IMR-90 (cell line): Measurements from ENCODE around the gene CCNK. TPM values are rescaled to one million over a fixed set of nuclear protein-coding genes. Genes with fewer than 3 reads are reported as not detected.

Experiments
- ATAC-seq: fragments of 200-7000 bp; cut with Tn5 transposase; 2 replicates; pipeline ENCODE4 v1.9.1; 2020; ENCODE audit warnings: low read depth, mild to moderate bottlenecking, moderate library complexity
- BruUV-seq: library from RNA; stranded (reverse); fragments of 400-500 nt; replicated peaks from 2 replicates; lab custom pipeline; 2021; lab: Mats Ljungman, UMichigan
- CTCF ChIA-PET: fragments of 300-600 bp; formaldehyde crosslinking; extraction: SDS; loops from one replicate; lab custom pipeline; 2021; ENCODE audit warnings: antibody characterized with exemption; lab: Yijun Ruan, JAX
- POLR2A ChIA-PET: fragments of 300-600 bp; sonication (Branson Sonifier 250); formaldehyde crosslinking; loops from one replicate; lab custom pipeline; 2022; ENCODE audit warnings: antibody characterized with exemption; ENCODE audit not compliant: unreplicated experiment; lab: Charles Lee
- DNase-seq: peaks from one replicate; pipeline ENCODE4 v3.0.0; 2013
- H2AFZ ChIP-seq: replicated peaks from 2 replicates; pipeline ENCODE3; 2013; ENCODE audit warnings: low read length, mild to moderate bottlenecking; ENCODE audit not compliant: poor library complexity
- H2AK5ac ChIP-seq: 2 replicates; pipeline ENCODE4 v1.6.1; 2013; ENCODE audit warnings: low read depth, low read length, inconsistent platforms
- H2AK9ac ChIP-seq: replicated peaks from 2 replicates; pipeline ENCODE3; 2013; ENCODE audit warnings: mild to moderate bottlenecking, low read depth, low read length, moderate library complexity; ENCODE audit not compliant: poor library complexity
- H2BK120ac ChIP-seq: 2 replicates; pipeline ENCODE4 v1.6.1; 2013; ENCODE audit warnings: low read depth, low read length, inconsistent platforms
- H2BK15ac ChIP-seq: 3 replicates; pipeline ENCODE4 v1.6.1; 2013; ENCODE audit warnings: low read depth, low read length, inconsistent platforms
- H2BK20ac ChIP-seq: 2 replicates; pipeline ENCODE4 v1.6.1; 2013; ENCODE audit warnings: low read depth, mild to moderate bottlenecking, inconsistent platforms, low read length, moderate library complexity
- H2BK5ac ChIP-seq: 2 replicates; pipeline ENCODE4 v1.6.1; 2013; ENCODE audit warnings: mild to moderate bottlenecking, low read depth, low read length, inconsistent platforms; ENCODE audit not compliant: poor library complexity, severe bottlenecking
- H3K14ac ChIP-seq: replicated peaks from 2 replicates; pipeline ENCODE4 v1.6.1; 2013; ENCODE audit warnings: low read depth, low read length, inconsistent platforms
- H3K18ac ChIP-seq: 2 replicates; pipeline ENCODE4 v1.6.1; 2013; ENCODE audit warnings: low read depth, low read length, control low read depth
- H3K23ac ChIP-seq: 2 replicates; pipeline ENCODE4 v1.6.1; 2013; ENCODE audit warnings: low read depth, low read length, inconsistent platforms
- H3K27ac ChIP-seq: 2 replicates; pipeline ENCODE4 v1.5.1; 2013; ENCODE audit warnings: mild to moderate bottlenecking, control low read depth, low read length; ENCODE audit not compliant: insufficient read depth
- H3K27me3 ChIP-seq: 2 replicates; pipeline ENCODE4 v1.6.1; 2013; ENCODE audit warnings: low read length; ENCODE audit not compliant: control insufficient read depth, insufficient read depth
- H3K36me3 ChIP-seq: 2 replicates; pipeline ENCODE4 v1.6.1; 2013; ENCODE audit warnings: low read length, mixed read lengths; ENCODE audit not compliant: control insufficient read depth, insufficient read depth
- H3K4ac ChIP-seq: 2 replicates; pipeline ENCODE4 v1.6.1; 2013; ENCODE audit warnings: low read depth, low read length, inconsistent platforms
- H3K4me1 ChIP-seq: 2 replicates; pipeline ENCODE4 v1.6.1; 2013; ENCODE audit warnings: low read length, mixed read lengths; ENCODE audit not compliant: control insufficient read depth, insufficient read depth
- H3K4me2 ChIP-seq: 2 replicates; pipeline ENCODE4 v1.6.1; 2013; ENCODE audit warnings: low read depth, mild to moderate bottlenecking, control low read depth, low read length, moderate library complexity
- H3K4me3 ChIP-seq: 2 replicates; pipeline ENCODE4 v1.5.1; 2013; ENCODE audit warnings: low read depth, mild to moderate bottlenecking, control low read depth, low read length, moderate library complexity; ENCODE audit not compliant: insufficient read depth
- H3K56ac ChIP-seq: 2 replicates; pipeline ENCODE4 v1.6.1; 2013; ENCODE audit warnings: low read length, inconsistent platforms; ENCODE audit not compliant: insufficient read depth; ENCODE audit errors: extremely low read depth
- H3K79me1 ChIP-seq, 2 experiments: 2 replicates each; pipeline ENCODE4 v1.6.1; 2013; ENCODE audit warnings: low read length in 2 of 2, inconsistent platforms in 1 of 2, low read depth in 1 of 2
- H3K9ac ChIP-seq: 2 replicates; pipeline ENCODE4 v1.6.1; 2013; ENCODE audit warnings: low read depth, low read length, control low read depth
- H3K9me1 ChIP-seq: 2 replicates; pipeline ENCODE4 v1.6.1; 2013; ENCODE audit warnings: low read length, inconsistent platforms; ENCODE audit not compliant: insufficient read depth
- H3K9me3 ChIP-seq: 2 replicates; pipeline ENCODE4 v1.6.1; 2013; ENCODE audit warnings: low read length; ENCODE audit not compliant: control insufficient read depth, insufficient read depth
- H4K20me1 ChIP-seq: 2 replicates; pipeline ENCODE4 v1.6.1; 2013; ENCODE audit warnings: low read length, inconsistent platforms; ENCODE audit not compliant: insufficient read depth
- H4K5ac ChIP-seq: 2 replicates; pipeline ENCODE4 v1.6.1; 2013; ENCODE audit warnings: mild to moderate bottlenecking, low read depth, low read length, control low read depth
- H4K8ac ChIP-seq, 2 experiments: 2 replicates each; pipeline ENCODE4 v1.6.1; 2013; ENCODE audit warnings: low read depth in 2 of 2, low read length in 2 of 2, control low read depth in 1 of 2, inconsistent platforms in 1 of 2
- H4K91ac ChIP-seq: 2 replicates; pipeline ENCODE4 v1.6.1; 2013; ENCODE audit warnings: low read depth, low read length, inconsistent platforms; ENCODE audit not compliant: insufficient read depth
- BHLHE40 ChIP-seq: fragments of 150-350 bp; IDR thresholded peaks from 2 replicates; pipeline ENCODE4 v1.6.1; 2016; ENCODE audit warnings: mild to moderate bottlenecking, low read depth, low read length
- CEBPB ChIP-seq: IDR thresholded peaks from 2 replicates; pipeline ENCODE4 v1.6.1; 2012; ENCODE audit warnings: low read depth, low read length, improper control_type of control experiment
- CHD1 ChIP-seq: IDR thresholded peaks from 2 replicates; pipeline ENCODE4 v1.6.1; 2012; ENCODE audit warnings: low read depth, low read length, improper control_type of control experiment
- CTCF ChIP-seq: conservative IDR thresholded peaks from 2 replicates; pipeline ENCODE4 v1.5.1; 2012; ENCODE audit warnings: mild to moderate bottlenecking, low read depth, low read length, improper control_type of control experiment
- ELK1 ChIP-seq: fragments of 150-350 bp; IDR thresholded peaks from 2 replicates; pipeline ENCODE4 v1.6.1; 2016; ENCODE audit warnings: low read depth, mild to moderate bottlenecking, low read length, moderate library complexity, borderline replicate concordance
- FOS ChIP-seq: fragments of 150-350 bp; IDR thresholded peaks from 2 replicates; pipeline ENCODE4 v1.6.1; 2016; ENCODE audit warnings: low read depth, low read length
- MAFK ChIP-seq: IDR thresholded peaks from 2 replicates; pipeline ENCODE4 v1.6.1; 2012; ENCODE audit warnings: low read depth, low read length, improper control_type of control experiment
- MAZ ChIP-seq: IDR thresholded peaks from 2 replicates; pipeline ENCODE4 v1.6.1; 2012; ENCODE audit warnings: low read depth, mild to moderate bottlenecking, low read length, improper control_type of control experiment, moderate library complexity, borderline replicate concordance
- MXI1 ChIP-seq: IDR thresholded peaks from 2 replicates; pipeline ENCODE4 v1.6.1; 2012; ENCODE audit warnings: low read depth, mild to moderate bottlenecking, low read length, moderate library complexity, borderline replicate concordance
- NFE2L2 ChIP-seq: fragments of 150-350 bp; IDR thresholded peaks from 2 replicates; pipeline ENCODE4 v1.6.1; 2016; ENCODE audit warnings: low read depth, mild to moderate bottlenecking, low read length
- POLR2A ChIP-seq: IDR thresholded peaks from 2 replicates; pipeline ENCODE4 v1.6.1; 2012; ENCODE audit warnings: mild to moderate bottlenecking, low read depth, low read length
- RAD21 ChIP-seq: IDR thresholded peaks from 2 replicates; pipeline ENCODE4 v1.6.1; 2012; ENCODE audit warnings: low read length, improper control_type of control experiment
- RCOR1 ChIP-seq: IDR thresholded peaks from 2 replicates; pipeline ENCODE4 v1.6.1; 2012; ENCODE audit warnings: mild to moderate bottlenecking, low read length, improper control_type of control experiment; ENCODE audit not compliant: insufficient replicate concordance
- RFX5 ChIP-seq: IDR thresholded peaks from 2 replicates; pipeline ENCODE4 v1.8.0; 2012; ENCODE audit warnings: low read depth, mild to moderate bottlenecking, low read length, moderate library complexity
- SMC3 ChIP-seq: fragments of 150-350 bp; IDR thresholded peaks from 2 replicates; pipeline ENCODE4 v1.6.1; 2016; ENCODE audit warnings: low read depth, mild to moderate bottlenecking, antibody characterized with exemption, low read length, moderate library complexity
- USF2 ChIP-seq: fragments of 150-350 bp; IDR thresholded peaks from 2 replicates; pipeline ENCODE4 v1.6.1; 2017; ENCODE audit warnings: mild to moderate bottlenecking, antibody characterized with exemption, low read length, low read depth
- WGBS, 2 experiments: methylation state at CpG; one replicate each; pipeline versions ENCODE4 v1.1.5 to v1.1.7; 2013; ENCODE audit warnings: missing lambda C conversion rate in 2 of 2; ENCODE audit not compliant: insufficient read length in 1 of 2; ENCODE audit errors: extremely low coverage in 2 of 2; 5-methylcytosine and 5-hydroxymethylcytosine counted together
- dilution Hi-C: fragments of 300-500 bp; cut with HindIII; formaldehyde crosslinking; loops from one replicate; pipeline ENCODE4 v1.14.3; 2018; ENCODE audit warnings: low sequenced_read_pairs; ENCODE audit not compliant: unreplicated experiment
- in situ Hi-C: fragments of 300-500 bp; cut with MboI; formaldehyde crosslinking; loops from 3 replicates; pipeline ENCODE4 v1.14.3; 2019; ENCODE audit warnings: low sequenced_read_pairs, inconsistent platforms, mixed read lengths
- intact Hi-C: fragments of 100-400 bp; cut with micrococcal nuclease; formaldehyde crosslinking; loops from 2 replicates; pipeline ENCODE4 v1.10.0; 2022
- polyA plus RNA-seq, 3 experiments: library from polyadenylated mRNA; depleted of rRNA; stranded (reverse); fragments of >200 nt; gene quantifications; 2 replicates each; pipeline ENCODE4 v1.2.3, GENCODE V29; 2012; ENCODE audit warnings: low replicate concordance in 1 of 3
- total RNA-seq: library from RNA; depleted of rRNA; stranded (reverse); fragments of >200 nt; gene quantifications from 2 replicates; pipeline ENCODE4 v1.2.3, GENCODE V29; 2012

CCNK gene
- total and polyA plus RNA-seq, 2 of the 4 experiments (the other 2 are of a cell fraction), result 18.8 to 38.3 TPM

- H4K91ac ChIP-seq, result no peak overlapping the region
- no peak overlapping the region for H2AFZ ChIP-seq
- H3K56ac ChIP-seq, result no peak overlapping the region
- ChIA-PET CTCF (no interaction called here), POLR2A (no interaction called here)
- no peak overlapping the region for H3K9ac ChIP-seq
- H3K79me1 ChIP-seq, result peaks cover 8 to 20% of the 10 kb centered on the region in 2 experiments
- peaks cover 3% of the 10 kb centered on the region for H3K4me1 ChIP-seq
- ATAC-seq, result no peak
- H3K27ac ChIP-seq, result no peak overlapping the region
- no peak overlapping the region for H2BK15ac ChIP-seq
- H3K4me2 ChIP-seq, result no peak overlapping the region
- peaks cover 11% of the 10 kb centered on the region for H3K9me1 ChIP-seq
- no TSS peak for BruUV-seq
- no peak overlapping the region for H2BK20ac ChIP-seq
- H3K27me3 ChIP-seq, result no peaks in the 10 kb centered on the region
- in situ Hi-C loops, result no loop called here
- intact Hi-C loops, result no loop called here
- H4K8ac ChIP-seq, result no peak overlapping the region
- dilution Hi-C loops, result no loop called here
- no peak overlapping the region for H3K14ac ChIP-seq
- no peak for DNase-seq
- no peak overlapping the region for H2BK5ac ChIP-seq
- no peak overlapping the region for H2AK9ac ChIP-seq
- H3K4me3 ChIP-seq, result no peak overlapping the region
- no peak overlapping the region for H2AK5ac ChIP-seq
- no peaks in the 10 kb centered on the region for H4K20me1 ChIP-seq
- H3K4ac ChIP-seq, result no peak overlapping the region
- H3K18ac ChIP-seq, result no peak overlapping the region
- H3K23ac ChIP-seq, result no peak overlapping the region
- peaks cover 11% of the 10 kb centered on the region for H3K36me3 ChIP-seq
- no peaks in the 10 kb centered on the region for H3K9me3 ChIP-seq
- 100% methylated on average over 4 of the region's 7 CpGs; no CpG with 5 or more reads in 1 of the 2 experiments for WGBS, 2 experiments
- no peak overlapping the region for H2BK120ac ChIP-seq
- no peak for TF ChIP-seq RAD21
- no peak for TF ChIP-seq USF2
- TF ChIP-seq RFX5, result no peak
- no peak for TF ChIP-seq FOS
- TF ChIP-seq MAZ, result no peak
- no peak for TF ChIP-seq CEBPB
- no peak for TF ChIP-seq BHLHE40
- no peak for TF ChIP-seq CHD1
- no peak for TF ChIP-seq MXI1
- TF ChIP-seq NFE2L2, result no peak
- TF ChIP-seq MAFK, result no peak
- TF ChIP-seq CTCF, result no peak
- TF ChIP-seq ELK1, result no peak
- no peak for TF ChIP-seq POLR2A
- TF ChIP-seq SMC3, result no peak
- no peak for TF ChIP-seq RCOR1
- no peak overlapping the region for H4K5ac ChIP-seq
Measured at GRCh38 chr14:99441918-99442317, 39.3 kb upstream of the CCNK start.
